ENCODE measurements around the gene ADM2. TPM values are rescaled to one million over a fixed set of nuclear protein-coding genes. Genes with fewer than 3 reads are reported as not detected.

The ADM2 gene
- total and polyA plus RNA-seq, 2 of the 13 experiments (the other 11 are each of a cell fraction or from before 2014, with no cell fraction given), result 1.2 to 3.0 TPM

DNA sequence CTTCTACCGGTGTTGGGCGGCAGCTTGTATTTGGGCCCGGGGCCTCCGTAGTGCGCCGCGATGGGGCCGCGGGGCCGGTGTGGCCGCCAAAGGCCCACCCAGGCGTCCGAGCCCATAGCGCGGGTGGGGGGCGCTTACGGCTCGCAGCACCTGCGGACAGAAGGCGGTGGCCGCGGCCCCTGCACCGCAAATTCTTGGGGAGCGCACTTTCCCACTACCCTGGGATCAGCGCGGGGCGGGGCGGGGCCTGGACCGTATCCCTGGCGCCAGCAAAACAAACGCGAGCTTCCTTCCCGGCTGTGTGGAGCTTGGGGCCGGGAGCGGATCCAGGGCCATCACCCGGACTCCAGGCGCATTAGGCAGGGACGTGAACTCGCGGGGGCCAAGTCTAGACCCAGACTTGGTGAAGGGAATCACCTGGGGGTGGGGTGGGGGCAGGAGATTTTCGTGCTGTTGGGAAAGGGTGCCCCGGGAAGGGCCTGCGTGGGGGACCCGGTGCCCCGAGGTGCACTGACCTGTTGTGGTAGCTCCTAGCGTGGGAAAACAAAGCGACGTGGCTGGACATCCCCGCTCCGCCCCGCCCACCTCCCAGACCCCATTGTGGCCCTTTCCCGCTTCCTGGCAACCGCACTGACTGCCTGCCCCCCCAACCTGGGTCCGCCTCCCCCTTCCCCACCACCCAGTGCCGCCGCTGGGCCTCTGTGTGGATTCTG, 50.8 kb downstream of the ADM2 start (continued):
- TF ChIP-seq, protein P1, sequence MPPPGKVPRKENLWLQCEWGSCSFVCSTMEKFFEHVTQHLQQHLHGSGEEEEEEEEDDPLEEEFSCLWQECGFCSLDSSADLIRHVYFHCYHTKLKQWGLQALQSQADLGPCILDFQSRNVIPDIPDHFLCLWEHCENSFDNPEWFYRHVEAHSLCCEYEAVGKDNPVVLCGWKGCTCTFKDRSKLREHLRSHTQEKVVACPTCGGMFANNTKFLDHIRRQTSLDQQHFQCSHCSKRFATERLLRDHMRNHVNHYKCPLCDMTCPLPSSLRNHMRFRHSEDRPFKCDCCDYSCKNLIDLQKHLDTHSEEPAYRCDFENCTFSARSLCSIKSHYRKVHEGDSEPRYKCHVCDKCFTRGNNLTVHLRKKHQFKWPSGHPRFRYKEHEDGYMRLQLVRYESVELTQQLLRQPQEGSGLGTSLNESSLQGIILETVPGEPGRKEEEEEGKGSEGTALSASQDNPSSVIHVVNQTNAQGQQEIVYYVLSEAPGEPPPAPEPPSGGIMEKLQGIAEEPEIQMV (CRISPR knock-in tag; IDR thresholded peaks at IDR 0.05; ENCODE audit: low read depth), result no peak
- TF ChIP-seq NKX3-1 (CRISPR knock-in tag; IDR thresholded peaks at IDR 0.05) (no peak), PRPF4 (IDR thresholded peaks at IDR 0.05; ENCODE audit: low read depth, low read length, poor library complexity, severe bottlenecking) (no peak), REPIN1 (CRISPR knock-in tag; IDR thresholded peaks at IDR 0.05; ENCODE audit: borderline replicate concordance, low read depth) (no peak), CC2D1A (CRISPR knock-in tag; IDR thresholded peaks at IDR 0.05) (no peak), SATB2 (CRISPR knock-in tag; IDR thresholded peaks at IDR 0.05) (no peak), ZNF264 (CRISPR knock-in tag; IDR thresholded peaks at IDR 0.05) (no peak), ZNF589 (CRISPR knock-in tag; conservative IDR thresholded peaks at IDR 0.05) (no peak), RCOR2 (CRISPR knock-in tag; IDR thresholded peaks at IDR 0.05) (no peak), ZBTB7A (CRISPR knock-in tag; IDR thresholded peaks at IDR 0.05) (no peak), RARA (CRISPR knock-in tag; IDR thresholded peaks at IDR 0.05) (no peak), ZNF558 (CRISPR knock-in tag; IDR thresholded peaks at IDR 0.05; ENCODE audit: borderline replicate concordance) (no peak), IKZF4 (CRISPR knock-in tag; IDR thresholded peaks at IDR 0.05; ENCODE audit: borderline replicate concordance, low read depth, not compliant biosample characterization) (no peak), ZBTB42 (CRISPR knock-in tag; IDR thresholded peaks at IDR 0.05) (no peak), MED1 (CRISPR knock-in tag; IDR thresholded peaks at IDR 0.05) (no peak), FOXJ3 (CRISPR knock-in tag; IDR thresholded peaks at IDR 0.05; ENCODE audit: borderline replicate concordance) (no peak), SIX1 (CRISPR knock-in tag; IDR thresholded peaks at IDR 0.05; ENCODE audit: borderline replicate concordance) (no peak), SAFB2 (CRISPR knock-in tag; IDR thresholded peaks at IDR 0.05; ENCODE audit: borderline replicate concordance, low read depth) (no peak), RFX3 (CRISPR knock-in tag; IDR thresholded peaks at IDR 0.05) (no peak), ZNF749 (CRISPR knock-in tag; IDR thresholded peaks at IDR 0.05; ENCODE audit: borderline replicate concordance) (no peak), KDM6A (CRISPR knock-in tag; IDR thresholded peaks at IDR 0.05; ENCODE audit: low read depth) (no peak)
- TF ChIP-seq, protein P2, sequence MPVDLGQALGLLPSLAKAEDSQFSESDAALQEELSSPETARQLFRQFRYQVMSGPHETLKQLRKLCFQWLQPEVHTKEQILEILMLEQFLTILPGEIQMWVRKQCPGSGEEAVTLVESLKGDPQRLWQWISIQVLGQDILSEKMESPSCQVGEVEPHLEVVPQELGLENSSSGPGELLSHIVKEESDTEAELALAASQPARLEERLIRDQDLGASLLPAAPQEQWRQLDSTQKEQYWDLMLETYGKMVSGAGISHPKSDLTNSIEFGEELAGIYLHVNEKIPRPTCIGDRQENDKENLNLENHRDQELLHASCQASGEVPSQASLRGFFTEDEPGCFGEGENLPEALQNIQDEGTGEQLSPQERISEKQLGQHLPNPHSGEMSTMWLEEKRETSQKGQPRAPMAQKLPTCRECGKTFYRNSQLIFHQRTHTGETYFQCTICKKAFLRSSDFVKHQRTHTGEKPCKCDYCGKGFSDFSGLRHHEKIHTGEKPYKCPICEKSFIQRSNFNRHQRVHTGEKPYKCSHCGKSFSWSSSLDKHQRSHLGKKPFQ (CRISPR knock-in tag; IDR thresholded peaks at IDR 0.05; ENCODE audit: insufficient replicate concordance), result peak; percentile 28
- TF ChIP-seq, protein P3, sequence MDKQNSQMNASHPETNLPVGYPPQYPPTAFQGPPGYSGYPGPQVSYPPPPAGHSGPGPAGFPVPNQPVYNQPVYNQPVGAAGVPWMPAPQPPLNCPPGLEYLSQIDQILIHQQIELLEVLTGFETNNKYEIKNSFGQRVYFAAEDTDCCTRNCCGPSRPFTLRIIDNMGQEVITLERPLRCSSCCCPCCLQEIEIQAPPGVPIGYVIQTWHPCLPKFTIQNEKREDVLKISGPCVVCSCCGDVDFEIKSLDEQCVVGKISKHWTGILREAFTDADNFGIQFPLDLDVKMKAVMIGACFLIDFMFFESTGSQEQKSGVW (CRISPR knock-in tag; IDR thresholded peaks at IDR 0.05; ENCODE audit: borderline replicate concordance), result no peak
- TF ChIP-seq, protein P4, sequence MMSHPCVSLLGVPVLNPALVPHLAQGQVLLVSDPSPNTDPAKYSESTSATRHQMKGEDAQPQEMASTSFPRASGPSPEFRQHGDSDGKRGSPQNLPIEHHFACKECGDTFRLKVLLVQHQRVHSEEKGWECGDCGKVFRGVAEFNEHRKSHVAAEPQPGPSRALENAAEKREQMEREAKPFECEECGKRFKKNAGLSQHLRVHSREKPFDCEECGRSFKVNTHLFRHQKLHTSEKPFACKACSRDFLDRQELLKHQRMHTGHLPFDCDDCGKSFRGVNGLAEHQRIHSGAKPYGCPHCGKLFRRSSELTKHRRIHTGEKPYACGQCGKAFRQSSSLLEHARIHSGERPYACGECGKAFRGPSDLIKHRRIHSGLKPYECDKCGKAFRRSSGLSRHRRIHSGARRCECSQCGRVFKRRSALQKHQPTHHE (CRISPR knock-in tag; IDR thresholded peaks at IDR 0.05; ENCODE audit: borderline replicate concordance), result no peak

Measured in HepG2 (cell line).